HCT116 (cell line): Measurements from ENCODE around the gene MED9. TPM values are rescaled to one million over a fixed set of nuclear protein-coding genes. Genes with fewer than 3 reads are reported as not detected.
A peak's percentile ranks its signal among the peaks of the same experiment; 100 is the strongest.

Experiments used
- ATAC-seq: fragments of 200-7000 bp; cut with Tn5 transposase; 2 replicates; pipeline ENCODE4 v1.9.1; 2020; ENCODE audit warnings: mild to moderate bottlenecking, moderate library complexity
- BruUV-seq: library from RNA; stranded (reverse); fragments of 400-500 nt; replicated peaks from 2 replicates; lab custom pipeline; 2021; lab: Mats Ljungman, UMichigan
- CTCF ChIA-PET: fragments of 300-600 bp; sonication (Branson Sonifier 250); formaldehyde crosslinking; loops from one replicate; lab custom pipeline; 2021; ENCODE audit warnings: antibody characterized with exemption; lab: Charles Lee
- POLR2A ChIA-PET: fragments of 300-600, 350-600 bp; sonication (Branson Sonifier 250); formaldehyde crosslinking; loops from one replicate; lab custom pipeline; 2021; ENCODE audit warnings: antibody characterized with exemption; lab: Charles Lee
- RAD21 ChIA-PET, 2 experiments: fragments of 300-600 bp; sonication (Branson Sonifier 250); formaldehyde crosslinking; loops; one replicate each; lab custom pipeline; 2023; ENCODE audit warnings: low total read pairs in 2 of 2; ENCODE audit not compliant: uncharacterized antibody in 2 of 2, unreplicated experiment in 2 of 2, low non-redundant PET in 1 of 2; lab: Charles Lee
- DNase-seq: peaks from one replicate; pipeline ENCODE4 v3.0.0-alpha.2; 2010; ENCODE audit warnings: low read depth, low spot score
- H2AFZ ChIP-seq: fragments of 200-600 bp; shearing (Covaris generic), sonication (generic); 2 replicates; pipeline ENCODE4 v1.6.1; 2017; ENCODE audit warnings: low read depth, mixed run types, mixed read lengths, antibody characterized with exemption, low read length; ENCODE audit not compliant: poor library complexity, severe bottlenecking
- H3K27ac ChIP-seq: 2 replicates; pipeline ENCODE4 v1.5.1; 2012; ENCODE audit warnings: low read depth, low read length
- H3K27me3 ChIP-seq: fragments of 200-600 bp; sonication (generic); 2 replicates; pipeline ENCODE4 v1.6.1; 2016; ENCODE audit warnings: mixed run types, low read length, mixed read lengths; ENCODE audit not compliant: insufficient read depth
- H3K36me3 ChIP-seq, 2 experiments: fragments of 200-500 bp in 1 of 2; fragments of 200-600 bp in 1 of 2; sonication (Bioruptor generic) in 1 of 2; sonication (generic) in 1 of 2; 2 replicates each; pipeline versions ENCODE4 v1.5.1 to v1.6.1; 2014 to 2016; ENCODE audit warnings: low read length in 2 of 2, inconsistent platforms in 1 of 2, mixed read lengths in 1 of 2, mixed run types in 1 of 2; ENCODE audit not compliant: insufficient read depth in 2 of 2, control insufficient read depth in 1 of 2
- H3K4me1 ChIP-seq, 2 experiments: fragments of 200-600 bp in 1 of 2; sonication (generic) in 1 of 2; 2 replicates each; pipeline versions ENCODE4 v1.5.1 to v1.6.1; 2012 to 2017; ENCODE audit warnings: low read length in 2 of 2, inconsistent platforms in 1 of 2, mild to moderate bottlenecking in 1 of 2, mixed read lengths in 1 of 2, mixed run types in 1 of 2, moderate library complexity in 1 of 2; ENCODE audit not compliant: insufficient read depth in 2 of 2, control insufficient read depth in 1 of 2
- H3K4me2 ChIP-seq: fragments of 200-600 bp; sonication (generic); 2 replicates; pipeline ENCODE4 v1.6.1; 2017; ENCODE audit warnings: mixed run types, low read length, mixed read lengths
- H3K4me3 ChIP-seq, 2 experiments: fragments of 200-600 bp in 1 of 2; sonication (generic) in 1 of 2; replicated peaks in 1 of 2; 2 replicates each; pipeline ENCODE4 v1.5.1; 2011 to 2016; ENCODE audit warnings: low read length in 2 of 2, control low read depth in 1 of 2, low read depth in 1 of 2, mild to moderate bottlenecking in 1 of 2, mixed read lengths in 1 of 2, mixed run types in 1 of 2
- H3K79me2 ChIP-seq: fragments of 200-600 bp; sonication (generic); 2 replicates; pipeline ENCODE4 v1.6.1; 2017; ENCODE audit warnings: mild to moderate bottlenecking, mixed run types, low read length, moderate library complexity, mixed read lengths; ENCODE audit not compliant: insufficient read depth
- H3K9ac ChIP-seq: fragments of 200-600 bp; sonication (generic); 2 replicates; pipeline ENCODE4 v1.6.1; 2016; ENCODE audit warnings: low read length, mixed read lengths
- H3K9me2 ChIP-seq: fragments of 200-600 bp; sonication (generic), shearing (Covaris generic); 2 replicates; pipeline ENCODE4 v1.6.1; 2017; ENCODE audit warnings: mixed run types, mild to moderate bottlenecking, moderate library complexity; ENCODE audit not compliant: insufficient read depth
- H3K9me3 ChIP-seq, 2 experiments: fragments of 200-500 bp in 1 of 2; fragments of 200-600 bp in 1 of 2; sonication (Bioruptor generic) in 1 of 2; sonication (generic) in 1 of 2; 2 replicates each; pipeline ENCODE4 v1.6.1; 2014 to 2017; ENCODE audit warnings: low read length in 2 of 2, mixed read lengths in 2 of 2, inconsistent platforms in 1 of 2, low read depth in 1 of 2, mild to moderate bottlenecking in 1 of 2, mixed run types in 1 of 2, moderate library complexity in 1 of 2; ENCODE audit not compliant: control insufficient read depth in 1 of 2, insufficient read depth in 1 of 2
- H4K20me1 ChIP-seq: fragments of 200-600 bp; sonication (generic), shearing (Covaris generic); 2 replicates; pipeline ENCODE4 v1.6.1; 2017; ENCODE audit warnings: mixed run types, mild to moderate bottlenecking, moderate library complexity; ENCODE audit not compliant: insufficient read depth
- CEBPB ChIP-seq: IDR thresholded peaks from 2 replicates; pipeline ENCODE4 v1.6.1; 2012; ENCODE audit warnings: low read depth
- EGR1 ChIP-seq: IDR thresholded peaks from 2 replicates; pipeline ENCODE4 v1.6.1; 2012; ENCODE audit warnings: low read depth
- ELF1 ChIP-seq: IDR thresholded peaks from 2 replicates; pipeline ENCODE4 v1.6.1; 2012; ENCODE audit warnings: low read depth, borderline replicate concordance
- EZH2 ChIP-seq: fragments of 200-600 bp; sonication (generic); IDR thresholded peaks from 2 replicates; pipeline ENCODE4 v1.6.1; 2017; ENCODE audit warnings: antibody characterized with exemption, mixed run types
- POLR2AphosphoS5 ChIP-seq: IDR thresholded peaks from 2 replicates; pipeline ENCODE4 v1.6.1; 2011; ENCODE audit warnings: mild to moderate bottlenecking, low read depth, low read length, moderate library complexity
- SIN3A ChIP-seq: IDR thresholded peaks from 2 replicates; pipeline ENCODE4 v1.6.1; 2012; ENCODE audit warnings: low read depth
- SRF ChIP-seq: IDR thresholded peaks from 2 replicates; pipeline ENCODE4 v1.6.1; 2012; ENCODE audit warnings: low read depth
- TCF7L2 ChIP-seq: IDR thresholded peaks from 2 replicates; pipeline ENCODE4 v1.7.0; 2011; ENCODE audit warnings: borderline replicate concordance, inconsistent platforms; ENCODE audit not compliant: insufficient read depth, insufficient read length; ENCODE audit errors: extremely low read depth
- ZNF274 ChIP-seq: fragments of 200-500 bp; sonication (Bioruptor generic); IDR thresholded peaks from 2 replicates; pipeline ENCODE4 v1.6.1; 2014; ENCODE audit warnings: mild to moderate bottlenecking, low read depth, low read length, inconsistent platforms
- intact Hi-C: fragments of 100-400 bp; cut with micrococcal nuclease; formaldehyde crosslinking; loops from 2 replicates; pipeline ENCODE4 v1.10.0; 2022
- total RNA-seq: library from RNA; stranded (reverse); gene quantifications from one replicate; pipeline ENCODE4 v1.2.1, GENCODE V29; 2021; ENCODE audit not compliant: unreplicated experiment
- TF ChIP-seq, protein P1 (sequence below), 3 experiments: fragments of 200-600 bp in 1 of 3; sonication (generic) in 1 of 3; IDR thresholded peaks in 2 of 3; conservative IDR thresholded peaks in 1 of 3; 2 replicates each; pipeline ENCODE4 v1.5.1; 2012 to 2017; ENCODE audit warnings: low read depth in 2 of 3, low read length in 2 of 3, antibody characterized with exemption in 1 of 3, borderline replicate concordance in 1 of 3, control low read depth in 1 of 3, mild to moderate bottlenecking in 1 of 3, mixed read lengths in 1 of 3, mixed run types in 1 of 3, moderate library complexity in 1 of 3; ENCODE audit not compliant: insufficient read depth in 1 of 3
- TF ChIP-seq, protein P2 (sequence below): IDR thresholded peaks from 2 replicates; pipeline ENCODE4 v1.6.1; 2012
- TF ChIP-seq, protein P3 (sequence below): IDR thresholded peaks from 2 replicates; pipeline ENCODE4 v1.6.1; 2012; ENCODE audit warnings: low read depth

Gene MED9
- total RNA-seq, 1 experiment from 2014 or later = 13.9 TPM

DNA sequence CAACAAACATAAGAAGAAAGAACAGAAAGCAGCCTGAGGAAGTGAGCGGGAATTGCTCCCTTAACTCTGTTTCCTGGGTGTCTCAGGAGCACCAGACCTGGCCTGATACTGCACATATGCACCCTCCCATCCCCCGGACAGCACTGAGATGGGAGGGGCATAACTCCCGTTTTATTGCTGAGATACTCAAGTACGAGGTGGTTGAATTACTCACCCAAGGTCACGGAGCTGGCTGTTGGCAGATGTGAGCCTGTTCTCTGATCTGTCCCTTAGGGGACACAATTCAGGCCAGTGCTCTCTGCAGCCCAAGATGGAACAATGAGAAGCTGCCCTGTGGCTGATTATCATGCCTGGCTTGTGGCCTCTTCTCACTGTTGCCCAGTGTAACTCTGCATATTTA is 9.1 kb upstream of the MED9 start:
- H3K27ac ChIP-seq = no peak overlapping the region
- no TSS peak for BruUV-seq
- CTCF ChIA-PET = no interaction called here
- ATAC-seq (peak; percentile 55; the same call in 1 of the 2 replicates), DNase-seq (no peak)
- H3K4me3 ChIP-seq = no peak overlapping the region
- peak overlapping the region; percentile 23; the same call in 1 of the 2 replicates for H3K4me2 ChIP-seq
- H3K36me3 ChIP-seq = no peaks in the 10 kb centered on the region
- H3K79me2 ChIP-seq = no peaks in the 10 kb centered on the region
- intact Hi-C loops = no loop called here
- H2AFZ ChIP-seq = no peak overlapping the region
- POLR2A ChIA-PET = no interaction called here
- RAD21 ChIA-PET = no interaction called here
- H3K4me1 ChIP-seq = peaks cover 3 to 6% of the 10 kb centered on the region in 2 experiments; a peak in 3 of 4 replicates
- no peaks in the 10 kb centered on the region for H3K9me3 ChIP-seq
- H3K9me2 ChIP-seq = no peaks in the 10 kb centered on the region
- TF ChIP-seq SRF = no peak
- peaks cover 31% of the 10 kb centered on the region for H3K27me3 ChIP-seq
- H3K9ac ChIP-seq = no peak overlapping the region
- no peaks in the 10 kb centered on the region for H4K20me1 ChIP-seq

DNA sequence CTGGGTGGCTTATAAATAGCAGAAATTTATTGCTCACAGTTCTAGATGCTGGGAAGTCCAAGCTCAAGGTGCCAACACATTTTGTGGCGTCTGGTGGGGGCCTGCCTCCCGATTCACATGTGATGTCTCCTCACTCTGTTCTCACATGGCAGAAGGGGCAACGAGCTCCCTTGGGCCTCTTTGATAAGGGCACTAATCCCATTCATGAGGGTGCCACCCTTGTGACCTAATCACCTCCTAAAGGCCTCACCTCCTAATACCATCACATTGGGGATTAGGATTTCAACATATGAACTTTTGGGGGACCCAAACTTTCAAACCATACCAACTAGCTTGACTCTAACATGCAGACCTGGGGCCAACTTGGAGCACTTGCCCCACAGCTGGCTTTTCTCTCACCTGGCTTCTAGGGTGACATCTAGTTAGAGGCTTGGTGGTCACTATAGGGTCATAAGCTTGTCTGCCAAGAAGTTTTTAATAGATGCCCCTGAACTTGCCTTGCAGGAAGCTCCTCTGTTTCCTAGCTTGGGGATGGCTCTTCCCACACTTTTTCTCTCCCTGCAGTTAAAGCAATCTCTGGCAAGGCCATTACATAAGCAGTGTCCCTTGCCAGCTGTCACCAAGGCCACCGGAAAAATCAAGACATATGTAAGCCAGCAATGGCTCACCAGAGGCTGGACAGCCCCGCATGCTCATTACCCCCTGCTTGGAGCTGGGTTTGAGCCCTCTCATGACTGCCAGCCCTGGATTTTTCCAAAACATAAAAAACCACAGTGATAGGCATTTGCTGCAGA is 8.4 kb upstream of the MED9 start:
- TF ChIP-seq ELF1 (no peak), EZH2 (no peak), CEBPB (no peak), POLR2AphosphoS5 (no peak), SIN3A (no peak), SRF (no peak), EGR1 (no peak), TCF7L2 (no peak), ZNF274 (no peak)
- TF ChIP-seq, protein P1, sequence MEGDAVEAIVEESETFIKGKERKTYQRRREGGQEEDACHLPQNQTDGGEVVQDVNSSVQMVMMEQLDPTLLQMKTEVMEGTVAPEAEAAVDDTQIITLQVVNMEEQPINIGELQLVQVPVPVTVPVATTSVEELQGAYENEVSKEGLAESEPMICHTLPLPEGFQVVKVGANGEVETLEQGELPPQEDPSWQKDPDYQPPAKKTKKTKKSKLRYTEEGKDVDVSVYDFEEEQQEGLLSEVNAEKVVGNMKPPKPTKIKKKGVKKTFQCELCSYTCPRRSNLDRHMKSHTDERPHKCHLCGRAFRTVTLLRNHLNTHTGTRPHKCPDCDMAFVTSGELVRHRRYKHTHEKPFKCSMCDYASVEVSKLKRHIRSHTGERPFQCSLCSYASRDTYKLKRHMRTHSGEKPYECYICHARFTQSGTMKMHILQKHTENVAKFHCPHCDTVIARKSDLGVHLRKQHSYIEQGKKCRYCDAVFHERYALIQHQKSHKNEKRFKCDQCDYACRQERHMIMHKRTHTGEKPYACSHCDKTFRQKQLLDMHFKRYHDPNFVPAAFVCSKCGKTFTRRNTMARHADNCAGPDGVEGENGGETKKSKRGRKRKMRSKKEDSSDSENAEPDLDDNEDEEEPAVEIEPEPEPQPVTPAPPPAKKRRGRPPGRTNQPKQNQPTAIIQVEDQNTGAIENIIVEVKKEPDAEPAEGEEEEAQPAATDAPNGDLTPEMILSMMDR (IDR thresholded peaks at IDR 0.05 in 2 of 3, conservative IDR thresholded peaks at IDR 0.05 in 1 of 3; ENCODE audit: borderline replicate concordance in 1 of 3, insufficient read depth in 1 of 3, low read depth in 2 of 3, low read length in 2 of 3) = no peak
- TF ChIP-seq, protein P2, sequence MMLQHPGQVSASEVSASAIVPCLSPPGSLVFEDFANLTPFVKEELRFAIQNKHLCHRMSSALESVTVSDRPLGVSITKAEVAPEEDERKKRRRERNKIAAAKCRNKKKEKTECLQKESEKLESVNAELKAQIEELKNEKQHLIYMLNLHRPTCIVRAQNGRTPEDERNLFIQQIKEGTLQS = no peak
- TF ChIP-seq, protein P3, sequence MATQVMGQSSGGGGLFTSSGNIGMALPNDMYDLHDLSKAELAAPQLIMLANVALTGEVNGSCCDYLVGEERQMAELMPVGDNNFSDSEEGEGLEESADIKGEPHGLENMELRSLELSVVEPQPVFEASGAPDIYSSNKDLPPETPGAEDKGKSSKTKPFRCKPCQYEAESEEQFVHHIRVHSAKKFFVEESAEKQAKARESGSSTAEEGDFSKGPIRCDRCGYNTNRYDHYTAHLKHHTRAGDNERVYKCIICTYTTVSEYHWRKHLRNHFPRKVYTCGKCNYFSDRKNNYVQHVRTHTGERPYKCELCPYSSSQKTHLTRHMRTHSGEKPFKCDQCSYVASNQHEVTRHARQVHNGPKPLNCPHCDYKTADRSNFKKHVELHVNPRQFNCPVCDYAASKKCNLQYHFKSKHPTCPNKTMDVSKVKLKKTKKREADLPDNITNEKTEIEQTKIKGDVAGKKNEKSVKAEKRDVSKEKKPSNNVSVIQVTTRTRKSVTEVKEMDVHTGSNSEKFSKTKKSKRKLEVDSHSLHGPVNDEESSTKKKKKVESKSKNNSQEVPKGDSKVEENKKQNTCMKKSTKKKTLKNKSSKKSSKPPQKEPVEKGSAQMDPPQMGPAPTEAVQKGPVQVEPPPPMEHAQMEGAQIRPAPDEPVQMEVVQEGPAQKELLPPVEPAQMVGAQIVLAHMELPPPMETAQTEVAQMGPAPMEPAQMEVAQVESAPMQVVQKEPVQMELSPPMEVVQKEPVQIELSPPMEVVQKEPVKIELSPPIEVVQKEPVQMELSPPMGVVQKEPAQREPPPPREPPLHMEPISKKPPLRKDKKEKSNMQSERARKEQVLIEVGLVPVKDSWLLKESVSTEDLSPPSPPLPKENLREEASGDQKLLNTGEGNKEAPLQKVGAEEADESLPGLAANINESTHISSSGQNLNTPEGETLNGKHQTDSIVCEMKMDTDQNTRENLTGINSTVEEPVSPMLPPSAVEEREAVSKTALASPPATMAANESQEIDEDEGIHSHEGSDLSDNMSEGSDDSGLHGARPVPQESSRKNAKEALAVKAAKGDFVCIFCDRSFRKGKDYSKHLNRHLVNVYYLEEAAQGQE = no peak
- H4K20me1 ChIP-seq = no peaks in the 10 kb centered on the region
- no peak overlapping the region for H3K4me3 ChIP-seq
- no peak for DNase-seq
- ChIA-PET POLR2A (no interaction called here), RAD21 (no interaction called here), CTCF (no interaction called here)
- no peak overlapping the region for H3K9ac ChIP-seq
- H3K4me2 ChIP-seq = 0 out of 2 replicates have a peak overlapping the region, but pooled peaks have one; percentile 23
- no TSS peak for BruUV-seq
- no peak overlapping the region for H3K27ac ChIP-seq
- peaks cover 3 to 6% of the 10 kb centered on the region in 2 experiments; a peak in 3 of 4 replicates for H3K4me1 ChIP-seq
- H3K9me2 ChIP-seq = no peaks in the 10 kb centered on the region
- H3K79me2 ChIP-seq = no peaks in the 10 kb centered on the region
- no peaks in the 10 kb centered on the region for H3K36me3 ChIP-seq
- no peak overlapping the region for H2AFZ ChIP-seq
- H3K27me3 ChIP-seq = peaks cover 38% of the 10 kb centered on the region
- intact Hi-C loops = no loop called here
- no peak for ATAC-seq
- no peaks in the 10 kb centered on the region for H3K9me3 ChIP-seq
